ENCODE results near the gene MTHFD1L.

MTHFD1L gene

DNA sequence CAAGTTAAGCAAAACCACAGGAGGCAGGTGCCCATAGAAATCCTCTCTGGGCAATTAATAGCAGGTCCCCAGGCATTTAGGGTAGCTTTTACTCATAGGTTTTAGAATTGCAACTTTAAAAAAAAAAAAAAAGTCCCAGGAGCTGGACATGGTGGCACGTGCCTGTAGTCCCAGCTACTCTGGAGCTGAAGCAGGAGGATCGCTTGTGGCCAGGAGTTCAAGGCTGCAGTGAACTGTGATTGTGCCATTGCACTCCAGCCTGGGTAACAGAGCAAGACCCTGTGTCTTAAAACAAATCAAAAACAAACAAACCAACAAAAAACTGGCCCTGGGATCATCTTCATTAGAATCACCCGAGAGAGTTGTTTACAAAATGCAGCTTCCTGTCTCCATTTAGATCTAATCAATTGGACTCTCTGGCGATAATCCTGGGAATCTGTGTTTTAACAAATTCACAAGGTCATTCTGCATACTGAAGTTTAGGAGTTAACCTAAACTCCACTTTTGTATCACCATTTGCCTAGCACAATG is 242.5 kb downstream of the MTHFD1L start:
- TF ChIP-seq, protein P1, sequence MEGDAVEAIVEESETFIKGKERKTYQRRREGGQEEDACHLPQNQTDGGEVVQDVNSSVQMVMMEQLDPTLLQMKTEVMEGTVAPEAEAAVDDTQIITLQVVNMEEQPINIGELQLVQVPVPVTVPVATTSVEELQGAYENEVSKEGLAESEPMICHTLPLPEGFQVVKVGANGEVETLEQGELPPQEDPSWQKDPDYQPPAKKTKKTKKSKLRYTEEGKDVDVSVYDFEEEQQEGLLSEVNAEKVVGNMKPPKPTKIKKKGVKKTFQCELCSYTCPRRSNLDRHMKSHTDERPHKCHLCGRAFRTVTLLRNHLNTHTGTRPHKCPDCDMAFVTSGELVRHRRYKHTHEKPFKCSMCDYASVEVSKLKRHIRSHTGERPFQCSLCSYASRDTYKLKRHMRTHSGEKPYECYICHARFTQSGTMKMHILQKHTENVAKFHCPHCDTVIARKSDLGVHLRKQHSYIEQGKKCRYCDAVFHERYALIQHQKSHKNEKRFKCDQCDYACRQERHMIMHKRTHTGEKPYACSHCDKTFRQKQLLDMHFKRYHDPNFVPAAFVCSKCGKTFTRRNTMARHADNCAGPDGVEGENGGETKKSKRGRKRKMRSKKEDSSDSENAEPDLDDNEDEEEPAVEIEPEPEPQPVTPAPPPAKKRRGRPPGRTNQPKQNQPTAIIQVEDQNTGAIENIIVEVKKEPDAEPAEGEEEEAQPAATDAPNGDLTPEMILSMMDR (IDR thresholded peaks at IDR 0.05; ENCODE audit: poor library complexity, severe bottlenecking): no peak
- no peak for ATAC-seq (ENCODE audit: low read depth)
- no peaks in the 10 kb centered on the region for H3K27me3 ChIP-seq (ENCODE audit: insufficient read depth, poor library complexity, severe bottlenecking)

DNA sequence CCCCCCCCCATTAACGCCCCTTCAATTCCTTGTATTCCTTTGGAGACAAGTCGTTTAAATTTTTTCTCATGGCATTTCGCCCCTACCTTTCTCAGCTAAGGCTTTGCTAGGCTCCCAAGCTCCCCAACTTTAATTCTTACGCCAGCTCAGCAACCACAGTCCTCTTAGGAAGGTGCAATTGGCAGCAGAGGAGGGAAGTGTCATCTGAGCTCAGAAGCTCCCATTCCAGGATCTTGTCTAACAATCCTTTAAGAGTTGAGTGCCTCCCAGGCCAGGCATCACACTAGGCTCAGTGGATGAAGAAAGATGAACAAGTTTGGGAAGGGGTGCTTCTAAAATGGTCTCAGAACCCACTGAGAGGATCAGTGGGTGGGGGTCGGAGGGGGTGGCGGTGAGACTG is 243.0 kb downstream of the MTHFD1L start:
- Histone ChIP-seq H3K27me3 (ENCODE audit: insufficient read depth, poor library complexity, severe bottlenecking) (no peaks in the 10 kb centered on the region), H3K4me3 (ENCODE audit: severe bottlenecking) (no peak overlapping the region), H3K9me3 (ENCODE audit: severe bottlenecking) (no peaks in the 10 kb centered on the region), H3K36me3 (ENCODE audit: low read depth) (no peaks in the 10 kb centered on the region), H3K27ac (ENCODE audit: poor library complexity, severe bottlenecking) (no peak overlapping the region), H3K4me1 (ENCODE audit: insufficient read depth, poor library complexity, severe bottlenecking) (no peaks in the 10 kb centered on the region)
- no peak for ATAC-seq (ENCODE audit: low read depth)
- TF ChIP-seq, protein P1 (IDR thresholded peaks at IDR 0.05; ENCODE audit: poor library complexity, severe bottlenecking): no peak
- DNase-seq (ENCODE audit: low spot score): no peak

More for the DNA sequence above, 242.5 kb downstream of the MTHFD1L start:
- no peaks in the 10 kb centered on the region for H3K4me1 ChIP-seq (ENCODE audit: insufficient read depth, poor library complexity, severe bottlenecking)
- H3K36me3 ChIP-seq (ENCODE audit: low read depth): no peaks in the 10 kb centered on the region
- H3K27ac ChIP-seq (ENCODE audit: poor library complexity, severe bottlenecking): no peak overlapping the region
- H3K4me3 ChIP-seq (ENCODE audit: severe bottlenecking): no peak overlapping the region
- no peak for DNase-seq (ENCODE audit: low spot score)
- no peaks in the 10 kb centered on the region for H3K9me3 ChIP-seq (ENCODE audit: severe bottlenecking)

DNA sequence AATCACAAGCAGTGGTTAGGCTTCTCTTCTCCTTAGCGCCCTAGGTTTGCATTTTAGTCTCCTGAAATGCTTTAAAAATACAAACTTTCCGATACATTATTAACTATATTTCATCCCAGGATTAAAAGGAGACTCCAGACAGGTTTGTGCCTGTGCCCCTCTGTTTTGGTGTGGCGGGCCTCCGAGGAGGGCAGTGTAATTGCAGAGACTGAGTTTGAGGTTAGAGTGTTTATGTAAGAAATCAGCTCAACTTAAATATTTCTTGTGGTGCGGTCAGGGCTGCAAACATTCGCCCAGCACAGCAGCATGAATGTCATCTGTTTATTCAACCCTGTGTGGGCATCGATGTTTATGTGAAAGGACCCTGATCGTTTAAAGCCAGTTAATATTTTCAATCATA is 243.9 kb downstream of the MTHFD1L start:
- no peak overlapping the region for H3K4me3 ChIP-seq (ENCODE audit: severe bottlenecking)
- ATAC-seq (ENCODE audit: low read depth): no peak
- H3K9me3 ChIP-seq (ENCODE audit: severe bottlenecking): no peaks in the 10 kb centered on the region
- no peaks in the 10 kb centered on the region for H3K4me1 ChIP-seq (ENCODE audit: insufficient read depth, poor library complexity, severe bottlenecking)
- H3K27ac ChIP-seq (ENCODE audit: poor library complexity, severe bottlenecking): no peak overlapping the region
- H3K27me3 ChIP-seq (ENCODE audit: insufficient read depth, poor library complexity, severe bottlenecking): no peaks in the 10 kb centered on the region
- DNase-seq (ENCODE audit: low spot score): no peak
- TF ChIP-seq, protein P1 (IDR thresholded peaks at IDR 0.05; ENCODE audit: poor library complexity, severe bottlenecking): no peak
- no peaks in the 10 kb centered on the region for H3K36me3 ChIP-seq (ENCODE audit: low read depth)

DNA sequence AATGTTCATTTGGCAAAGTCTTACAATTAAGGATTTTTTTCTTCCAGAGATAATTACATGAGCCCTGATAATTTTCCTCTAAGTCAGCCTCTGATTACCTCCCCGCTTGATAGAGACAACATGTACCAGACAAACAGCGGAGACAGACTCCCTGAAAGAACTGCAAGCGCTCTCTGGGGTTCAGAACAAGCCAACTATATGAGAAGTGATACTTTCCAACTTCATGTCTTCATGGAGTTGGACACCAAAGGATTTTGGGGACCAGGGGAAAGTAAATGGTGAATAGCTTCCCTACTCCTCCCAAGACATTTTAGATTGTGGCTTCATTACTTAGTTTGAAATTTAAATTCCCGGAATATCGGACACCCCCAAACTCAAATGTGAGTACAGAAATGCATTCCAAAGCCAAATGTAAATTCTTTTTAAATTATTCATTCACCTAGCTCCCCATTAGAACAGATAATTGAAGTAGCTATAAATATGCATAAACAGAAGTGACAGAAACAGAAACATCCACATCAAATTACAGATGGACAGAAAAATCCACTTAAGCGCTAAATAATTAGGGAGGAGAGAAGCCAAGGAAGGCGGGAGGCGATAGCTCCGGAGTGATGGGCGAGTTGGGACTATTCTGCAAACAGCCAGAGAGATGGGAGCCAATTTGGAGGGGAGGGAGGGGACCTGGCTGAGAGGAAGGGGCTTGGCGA is 244.5 kb downstream of the MTHFD1L start:
- DNase-seq (ENCODE audit: low spot score) (no peak), ATAC-seq (ENCODE audit: low read depth) (no peak)
- Histone ChIP-seq H3K27me3 (ENCODE audit: insufficient read depth, poor library complexity, severe bottlenecking) (no peaks in the 10 kb centered on the region), H3K4me1 (ENCODE audit: insufficient read depth, poor library complexity, severe bottlenecking) (no peaks in the 10 kb centered on the region), H3K9me3 (ENCODE audit: severe bottlenecking) (no peaks in the 10 kb centered on the region), H3K4me3 (ENCODE audit: severe bottlenecking) (no peak overlapping the region), H3K36me3 (ENCODE audit: low read depth) (no peaks in the 10 kb centered on the region), H3K27ac (ENCODE audit: poor library complexity, severe bottlenecking) (no peak overlapping the region)
- TF ChIP-seq, protein P1 (IDR thresholded peaks at IDR 0.05; ENCODE audit: poor library complexity, severe bottlenecking): no peak

DNA sequence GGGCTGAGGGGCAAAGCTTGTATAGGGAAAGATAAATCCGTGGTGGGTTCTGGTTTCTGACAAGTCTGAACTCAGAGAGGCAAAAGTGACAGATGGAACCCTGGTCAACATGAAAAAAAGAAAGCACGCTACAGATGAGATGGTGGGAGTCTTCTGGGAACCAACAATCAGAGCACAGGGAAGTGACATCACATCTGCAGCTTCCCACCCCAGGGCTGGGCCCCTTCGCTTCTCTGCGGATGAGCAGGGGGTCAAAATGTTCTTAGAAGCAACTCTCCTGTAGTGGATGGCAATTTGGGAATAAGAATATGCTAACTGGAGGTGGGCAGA is 245.0 kb downstream of the MTHFD1L start:
- TF ChIP-seq, protein P1 (IDR thresholded peaks at IDR 0.05; ENCODE audit: poor library complexity, severe bottlenecking): no peak
- H3K9me3 ChIP-seq (ENCODE audit: severe bottlenecking): no peaks in the 10 kb centered on the region
- no peaks in the 10 kb centered on the region for H3K36me3 ChIP-seq (ENCODE audit: low read depth)
- no peak for ATAC-seq (ENCODE audit: low read depth)
- H3K27ac ChIP-seq (ENCODE audit: poor library complexity, severe bottlenecking): no peak overlapping the region
- DNase-seq (ENCODE audit: low spot score): no peak
- no peak overlapping the region for H3K4me3 ChIP-seq (ENCODE audit: severe bottlenecking)
- H3K27me3 ChIP-seq (ENCODE audit: insufficient read depth, poor library complexity, severe bottlenecking): no peaks in the 10 kb centered on the region
- no peaks in the 10 kb centered on the region for H3K4me1 ChIP-seq (ENCODE audit: insufficient read depth, poor library complexity, severe bottlenecking)
